Heart left ventricle (tissue), 16 donors: Measurements from ENCODE around the gene ARHGDIB. TPM values are rescaled to one million over a fixed set of nuclear protein-coding genes. Genes with fewer than 3 reads are reported as not detected.

Experiments used
- ATAC-seq, 4 donors: fragments of 200-7000 bp; cut with Tn5 transposase; one replicate each; pipeline ENCODE4 v1.9.1; 2020 to 2022; ENCODE audit warnings: moderate library complexity in 4 of 4, mild to moderate bottlenecking in 3 of 4, moderate number of reproducible peaks in 1 of 4
- DNase-seq, 5 donors: peaks; one replicate each; pipeline ENCODE4 v3.0.0-alpha.2; 2020
- H3K27ac ChIP-seq, 12 donors: fragments of 200-600 bp; sonication (generic) in 4 of 12; one replicate each; pipeline versions ENCODE4 v1.5.0 to v1.8.0; 2016 to 2022; ENCODE audit warnings: mild to moderate bottlenecking in 2 of 12
- H3K27me3 ChIP-seq, 9 donors: fragments of 200-600 bp; sonication (generic) in 2 of 9; one replicate each; pipeline versions ENCODE4 v1.5.1 to v1.8.0; 2016 to 2022; ENCODE audit warnings: mild to moderate bottlenecking in 3 of 9
- H3K36me3 ChIP-seq, 9 donors: fragments of 200-600 bp; sonication (generic) in 2 of 9; one replicate each; pipeline versions ENCODE4 v1.5.0 to v1.8.0; 2018 to 2022; ENCODE audit warnings: mild to moderate bottlenecking in 2 of 9
- H3K4me1 ChIP-seq, 12 donors: fragments of 200-600 bp; sonication (generic) in 4 of 12; one replicate each; pipeline versions ENCODE4 v1.5.0 to v1.8.0; 2016 to 2022; ENCODE audit warnings: mild to moderate bottlenecking in 3 of 12
- H3K4me3 ChIP-seq, 12 donors: fragments of 200-600 bp; sonication (generic) in 4 of 12; one replicate each; pipeline versions ENCODE4 v1.5.0 to v1.8.0; 2017 to 2022; ENCODE audit warnings: mild to moderate bottlenecking in 9 of 12, moderate library complexity in 4 of 12
- H3K9me3 ChIP-seq, 12 donors: fragments of 200-600 bp; sonication (generic) in 4 of 12; one replicate each; pipeline versions ENCODE4 v1.5.0 to v1.8.0; 2016 to 2022; ENCODE audit warnings: mild to moderate bottlenecking in 1 of 12
- POLR2A ChIP-seq, 2 donors: fragments of 450-650 bp; IDR thresholded peaks; one replicate each; pipeline ENCODE4 v1.6.1; 2017; ENCODE audit warnings: antibody characterized with exemption in 2 of 2, mild to moderate bottlenecking in 2 of 2, moderate library complexity in 2 of 2
- WGBS, 4 donors: extraction: QIAGEN DNeasy Blood & Tissue Kit in 2 of 4; methylation state at CpG; one replicate each; pipeline versions ENCODE4 v1.1.5 to v1.1.7; 2013 to 2018; 5-methylcytosine and 5-hydroxymethylcytosine counted together
- intact Hi-C, 10 donors: fragments of 100-400 bp; cut with DNase I; formaldehyde crosslinking; loops; one replicate each; pipeline versions ENCODE4 v1.11.1 to v1.14.2; 2022
- polyA plus RNA-seq, 2 donors: library from polyadenylated mRNA; stranded (reverse); fragments of 200-250 nt; gene quantifications; one replicate each; pipeline ENCODE4 v1.2.3, GENCODE V29; 2013
- total RNA-seq, 9 donors: library from RNA; depleted of rRNA in 2 of 9; stranded (reverse); fragments of >200 nt in 2 of 9; fragmentation: NEBNext Ultra II Directional in 3 of 9; extraction: Animal tissue kit (Norgen Biotek cat#: 25700) in 3 of 9; gene quantifications; one replicate each; pipeline versions ENCODE4 v1.1.0 to v1.2.4, GENCODE V29; 2016 to 2023
- TF ChIP-seq, protein P1 (sequence below), 12 donors: fragments of 200-600 bp; sonication (generic) in 4 of 12; IDR thresholded peaks; one replicate each; pipeline versions ENCODE4 v1.5.0 to v1.8.0; 2018 to 2022; ENCODE audit warnings: antibody characterized with exemption in 12 of 12, mild to moderate bottlenecking in 5 of 12
- donor health status: ischemic (EF 13 %, LVEDD 7.1; RV severe dilation, severe dysfunction).
- donor health status: healthy with polysubstance abuse.
- donor health status: DM: no; HTN: yes; CAD: no.
- donor health status: DM: no; HTN: no; CAD: no.
- donor health status: ischemic (EF 25% LVEDD 6.9; RV normal size, moderate dysfunction).
- donor health status: ischemic (EF 25% LVEDD 5.7; RV mildly dilated, moderate dysfunction).
- donor health status: healthy.
- donor health status: DM: yes; HTN: yes; CAD: no.
- donor health status: ischemic (EF 35%, LVEDD 5.7; RV mildly dilated, moderate dysfunction).
- donor health status: nonischemic (EF 11% LVEDD 7.7; RV severe dilation, severe dysfunction).
- donor health status: DM: yes; HTN: yes; CAD: no.
- donor health status: PGD.
- donor health status: ischemic (EF 29% LVEDD 5.4; RV normal size, mild dysfunction).
- donor health status: nonischemic (EF 23%, LVEDD 6.1; RV moderate dilation, normal function).

ARHGDIB gene
- total and polyA plus RNA-seq, 11 donors, result 30.5 to 256 (median 65.8) TPM

DNA sequence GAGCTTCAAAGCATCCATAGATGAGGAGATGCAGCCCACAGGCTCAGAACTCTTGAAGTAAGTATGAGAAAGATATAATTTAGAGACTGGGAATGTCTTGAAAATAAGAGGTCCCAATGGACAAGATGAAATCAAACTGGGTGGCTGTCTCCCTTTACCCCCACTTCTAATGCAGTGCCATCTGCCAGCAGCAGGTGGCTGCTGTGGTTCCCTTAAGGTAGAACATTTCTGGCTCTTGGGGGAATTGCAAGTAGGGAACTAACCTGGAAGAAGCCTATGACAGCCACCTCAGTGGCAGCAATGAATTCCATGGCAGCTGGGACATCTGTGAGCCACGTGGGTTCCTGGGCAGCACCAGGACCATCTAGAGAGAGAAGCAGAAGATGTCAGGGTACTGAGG, 23.7 kb downstream of the ARHGDIB start:
- peaks cover 0 to 4% (median 0%) of the 10 kb centered on the region in 12 donors for H3K4me1 ChIP-seq
- peaks cover 0 to 29% (median 14%) of the 10 kb centered on the region in 9 donors for H3K36me3 ChIP-seq
- intact Hi-C loops, result loop anchor here in 1 of 10 donors (10.0 kb wide), 1 partner anchor 47 kb away; no protein-coding TSS in a partner anchor
- H3K9me3 ChIP-seq, result no peaks in the 10 kb centered on the region
- no peak for ATAC-seq
- DNase-seq, result no peak
- no peak for TF ChIP-seq POLR2A (IDR thresholded peaks at IDR 0.05)
- TF ChIP-seq, protein P1, sequence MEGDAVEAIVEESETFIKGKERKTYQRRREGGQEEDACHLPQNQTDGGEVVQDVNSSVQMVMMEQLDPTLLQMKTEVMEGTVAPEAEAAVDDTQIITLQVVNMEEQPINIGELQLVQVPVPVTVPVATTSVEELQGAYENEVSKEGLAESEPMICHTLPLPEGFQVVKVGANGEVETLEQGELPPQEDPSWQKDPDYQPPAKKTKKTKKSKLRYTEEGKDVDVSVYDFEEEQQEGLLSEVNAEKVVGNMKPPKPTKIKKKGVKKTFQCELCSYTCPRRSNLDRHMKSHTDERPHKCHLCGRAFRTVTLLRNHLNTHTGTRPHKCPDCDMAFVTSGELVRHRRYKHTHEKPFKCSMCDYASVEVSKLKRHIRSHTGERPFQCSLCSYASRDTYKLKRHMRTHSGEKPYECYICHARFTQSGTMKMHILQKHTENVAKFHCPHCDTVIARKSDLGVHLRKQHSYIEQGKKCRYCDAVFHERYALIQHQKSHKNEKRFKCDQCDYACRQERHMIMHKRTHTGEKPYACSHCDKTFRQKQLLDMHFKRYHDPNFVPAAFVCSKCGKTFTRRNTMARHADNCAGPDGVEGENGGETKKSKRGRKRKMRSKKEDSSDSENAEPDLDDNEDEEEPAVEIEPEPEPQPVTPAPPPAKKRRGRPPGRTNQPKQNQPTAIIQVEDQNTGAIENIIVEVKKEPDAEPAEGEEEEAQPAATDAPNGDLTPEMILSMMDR (IDR thresholded peaks at IDR 0.05), result no peak
- WGBS, 4 donors, result 65 to 89% (median 80%) methylated on average over 1 of the region's 1 CpG
- no peak overlapping the region for H3K4me3 ChIP-seq
- H3K27me3 ChIP-seq, result no peaks in the 10 kb centered on the region
- H3K27ac ChIP-seq, result no peak overlapping the region

DNA sequence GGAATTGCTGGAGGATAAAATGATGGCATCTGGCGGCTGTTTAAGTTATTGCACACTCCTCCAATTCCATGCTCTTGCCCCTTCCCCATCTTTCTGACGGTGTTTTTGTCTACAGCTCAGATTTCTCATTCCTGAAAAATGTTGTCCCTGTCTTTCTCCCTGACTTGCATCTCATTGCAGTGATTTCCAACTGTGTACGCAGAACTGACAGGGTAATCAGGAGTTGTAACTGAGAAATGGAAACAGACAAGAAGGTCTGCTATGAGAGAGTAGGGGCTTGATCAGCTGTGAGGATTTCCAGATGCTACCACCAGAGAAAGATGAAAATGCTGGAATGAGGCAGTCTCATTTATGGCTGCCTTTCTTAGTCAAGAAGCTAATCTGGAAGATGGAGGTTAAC, 24.4 kb downstream of the ARHGDIB start:
- H3K27me3 ChIP-seq, result no peaks in the 10 kb centered on the region
- intact Hi-C loops, result loop anchor here in 1 of 10 donors (10.0 kb wide), 1 partner anchor 48 kb away; no protein-coding TSS in a partner anchor
- H3K4me1 ChIP-seq, result peaks cover 0 to 4% (median 0%) of the 10 kb centered on the region in 12 donors
- DNase-seq, result no peak
- 91 to 95% (median 92%) methylated on average over 3 of the region's 3 CpGs for WGBS, 4 donors
- TF ChIP-seq, protein P1 (IDR thresholded peaks at IDR 0.05), result no peak
- no peak for TF ChIP-seq POLR2A (IDR thresholded peaks at IDR 0.05)
- H3K36me3 ChIP-seq, result peaks cover 0 to 29% (median 7%) of the 10 kb centered on the region in 9 donors
- H3K4me3 ChIP-seq, result no peak overlapping the region
- no peak for ATAC-seq
- no peak overlapping the region for H3K27ac ChIP-seq
- H3K9me3 ChIP-seq, result no peaks in the 10 kb centered on the region

DNA sequence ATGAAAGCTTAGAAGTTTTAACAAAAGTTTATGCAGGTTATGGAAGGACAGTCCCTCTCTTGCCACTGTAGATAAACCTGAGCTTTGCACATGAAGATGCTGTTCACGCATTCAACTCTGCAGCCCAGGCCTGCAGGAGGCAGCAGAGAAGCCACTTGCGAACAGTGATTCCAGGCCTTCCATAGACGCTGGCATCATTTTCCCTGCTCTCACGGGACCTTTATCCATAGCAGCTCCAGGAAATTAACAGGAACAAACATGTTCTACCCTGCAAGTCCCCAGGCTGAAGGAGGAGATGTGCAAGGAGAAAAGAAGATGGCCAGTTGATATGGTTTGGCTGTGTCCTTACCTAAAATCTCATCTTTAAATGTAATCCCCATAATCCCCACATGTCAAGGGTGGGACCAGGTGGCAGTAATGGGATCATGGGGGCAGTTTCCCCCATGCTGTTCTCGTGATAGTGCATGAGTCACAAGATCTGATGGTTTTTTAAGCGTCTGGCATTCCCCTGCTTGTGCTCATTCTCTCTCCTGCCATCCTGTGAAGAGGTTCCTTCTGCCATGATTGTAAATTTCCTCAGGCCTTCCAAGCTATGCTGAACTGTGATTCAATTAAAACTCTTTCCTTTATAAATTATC, 25.1 kb downstream of the ARHGDIB start:
- intact Hi-C loops, result loop anchor here in 1 of 10 donors (10.0 kb wide), 1 partner anchor 48 kb away; no protein-coding TSS in a partner anchor
- TF ChIP-seq POLR2A (IDR thresholded peaks at IDR 0.05), result no peak
- TF ChIP-seq, protein P1 (IDR thresholded peaks at IDR 0.05), result peak in 7 of 12 donors; percentile 4 to 36 (median 25)
- no peak for ATAC-seq
- no peaks in the 10 kb centered on the region for H3K27me3 ChIP-seq
- DNase-seq, result no peak
- H3K27ac ChIP-seq, result no peak overlapping the region
- H3K36me3 ChIP-seq, result peaks cover 0 to 22% (median 3%) of the 10 kb centered on the region in 9 donors
- no peak overlapping the region for H3K4me3 ChIP-seq
- 70 to 79% (median 73%) methylated on average over 6 of the region's 6 CpGs for WGBS, 4 donors
- peaks cover 0 to 4% (median 0%) of the 10 kb centered on the region in 12 donors for H3K4me1 ChIP-seq
- H3K9me3 ChIP-seq, result no peaks in the 10 kb centered on the region

DNA sequence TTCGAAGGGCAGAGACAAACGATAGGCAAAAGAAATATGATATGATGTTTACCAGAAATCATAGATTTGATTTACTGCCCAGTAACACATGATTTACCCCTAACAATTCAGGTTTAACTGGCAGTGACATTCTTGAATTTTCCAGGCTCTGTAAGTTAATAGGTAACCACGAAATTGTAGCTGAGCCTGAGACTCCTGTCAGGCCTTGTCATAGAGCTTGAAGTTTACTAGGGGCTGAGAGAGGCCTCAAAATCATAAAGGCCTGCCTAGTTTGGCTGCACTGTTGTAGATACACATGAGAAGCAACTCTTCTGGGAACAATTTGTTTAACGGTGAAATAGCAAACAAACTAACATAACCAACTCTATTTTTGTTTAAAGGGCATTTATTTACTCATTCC, 26.4 kb downstream of the ARHGDIB start:
- TF ChIP-seq POLR2A (IDR thresholded peaks at IDR 0.05), result no peak
- TF ChIP-seq, protein P1 (IDR thresholded peaks at IDR 0.05), result no peak
- DNase-seq (no peak), ATAC-seq (no peak)
- Histone ChIP-seq H3K27me3 (no peaks in the 10 kb centered on the region), H3K36me3 (peaks cover 0 to 27% (median 0%) of the 10 kb centered on the region in 9 donors), H3K4me3 (no peak overlapping the region), H3K27ac (no peak overlapping the region), H3K4me1 (peaks cover 0 to 4% (median 0%) of the 10 kb centered on the region in 12 donors), H3K9me3 (no peaks in the 10 kb centered on the region)
- WGBS, 4 donors, result 82 to 89% (median 87%) methylated on average over 4 of the region's 4 CpGs
- intact Hi-C loops, result loop anchor here in 1 of 10 donors (10.0 kb wide), 1 partner anchor 50 kb away; no protein-coding TSS in a partner anchor
